Sigmoid colon (tissue), 7 donors: ENCODE results near the gene FRAS1. TPM values are rescaled to one million over a fixed set of nuclear protein-coding genes. Genes with fewer than 3 reads are reported as not detected.
"Not testable (repeated sequence)": the region's sequence is repeated elsewhere in the genome, so short reads cannot be mapped to it uniquely, and the experiment has no call there.

ENCODE experiments used
- DNase-seq: peaks from one replicate; pipeline ENCODE4 v3.0.0-alpha.2; 2019
- H3K27ac ChIP-seq, 4 donors: fragments of 200-600 bp; sonication (generic); one replicate each; pipeline ENCODE4 v1.5.1; 2016 to 2019; ENCODE audit warnings: mild to moderate bottlenecking in 1 of 4
- H3K27me3 ChIP-seq, 3 donors: fragments of 200-600 bp; sonication (generic); one replicate each; pipeline ENCODE4 v1.5.1; 2019; ENCODE audit warnings: mild to moderate bottlenecking in 1 of 3
- H3K36me3 ChIP-seq, 4 donors: fragments of 200-600 bp; sonication (generic); one replicate each; pipeline ENCODE4 v1.5.1; 2016 to 2019
- H3K4me1 ChIP-seq, 4 donors: fragments of 200-600 bp; sonication (generic); one replicate each; pipeline ENCODE4 v1.5.1; 2017 to 2019
- H3K4me3 ChIP-seq, 4 donors: fragments of 200-600 bp; sonication (generic); one replicate each; pipeline ENCODE4 v1.5.1; 2017 to 2019; ENCODE audit warnings: mild to moderate bottlenecking in 2 of 4, moderate library complexity in 1 of 4
- H3K9me3 ChIP-seq, 4 donors: fragments of 200-600 bp in 3 of 4; sonication (generic) in 3 of 4; one replicate each; pipeline versions ENCODE4 v1.5.1 to v1.6.1; 2013 to 2019
- CTCF ChIP-seq, 4 experiments: fragments of 450-650 bp in 3 of 4; fragments of 200-600 bp in 1 of 4; IDR thresholded peaks; one replicate each; pipeline ENCODE4 v1.5.1; 2016 to 2019; ENCODE audit warnings: antibody characterized with exemption in 4 of 4, mild to moderate bottlenecking in 3 of 4, moderate library complexity in 2 of 4
- EP300 ChIP-seq, 4 donors: sonication (generic); formaldehyde crosslinking; IDR thresholded peaks; one replicate each; pipeline ENCODE4 v1.6.1; 2017; ENCODE audit warnings: antibody characterized with exemption in 4 of 4
- POLR2A ChIP-seq, 2 donors: fragments of 450-650 bp; IDR thresholded peaks; one replicate each; pipeline ENCODE4 v1.6.1; 2016; ENCODE audit warnings: antibody characterized with exemption in 2 of 2, mild to moderate bottlenecking in 2 of 2, moderate library complexity in 2 of 2
- POLR2AphosphoS5 ChIP-seq, 4 donors: sonication (generic); formaldehyde crosslinking; IDR thresholded peaks; one replicate each; pipeline ENCODE4 v1.6.1; 2017; ENCODE audit warnings: antibody characterized with exemption in 4 of 4
- WGBS, 2 donors: extraction: QIAGEN DNeasy Blood & Tissue Kit; methylation state at CpG; one replicate each; pipeline ENCODE4 v1.1.7; 2013; 5-methylcytosine and 5-hydroxymethylcytosine counted together
- intact Hi-C: fragments of 100-400 bp; cut with DNase I; formaldehyde crosslinking; loops from one replicate; pipeline ENCODE4 v1.15.1; 2023
- polyA plus RNA-seq, 3 donors: library from polyadenylated mRNA; stranded (reverse); fragments of 200-250 nt; gene quantifications; one replicate each; pipeline ENCODE4 v1.2.3, GENCODE V29; 2013
- total RNA-seq, 4 donors: library from RNA; depleted of rRNA; stranded (reverse); fragments of >200 nt; gene quantifications; one replicate each; pipeline ENCODE4 v1.1.0, GENCODE V29; 2016
- donor health status: healthy with polysubstance abuse.
- donor health status: Bipolar disorder and iron deficiency.
- donor health status: healthy.

Gene FRAS1
- total and polyA plus RNA-seq, 7 donors = under 0.01 to 22.4 (median 7.4) TPM; not detected in 1

DNA sequence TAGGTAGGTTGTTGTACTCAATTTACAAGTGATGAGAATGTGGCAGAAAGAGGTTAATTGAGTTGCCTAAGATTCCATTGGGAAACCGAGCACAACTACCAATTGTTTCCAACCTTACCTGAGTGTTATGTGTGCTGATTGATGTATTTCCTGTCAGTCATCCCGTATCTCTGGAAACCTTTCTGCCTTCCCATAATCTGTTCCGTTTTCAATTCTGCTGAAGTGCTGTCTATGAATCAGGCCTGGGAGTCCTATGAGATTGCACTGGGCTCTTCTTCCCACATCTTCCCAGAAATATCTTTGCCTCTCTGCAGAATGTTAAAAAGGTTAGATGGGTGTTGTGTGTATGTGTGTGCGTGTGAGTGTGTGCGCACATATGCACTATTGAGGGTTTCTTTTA, 264.9 kb downstream of the FRAS1 start:
- H3K27ac ChIP-seq = no peak overlapping the region
- H3K9me3 ChIP-seq = no peaks in the 10 kb centered on the region
- no peak overlapping the region for H3K4me3 ChIP-seq
- DNase-seq = no peak
- no peaks in the 10 kb centered on the region for H3K27me3 ChIP-seq
- TF ChIP-seq EP300 (IDR thresholded peaks at IDR 0.05) (no peak), POLR2AphosphoS5 (IDR thresholded peaks at IDR 0.05) (no peak), CTCF (IDR thresholded peaks at IDR 0.05) (no peak), POLR2A (IDR thresholded peaks at IDR 0.05) (no peak)
- intact Hi-C loops = no loop called here
- peaks cover 0 to 2% (median 0%) of the 10 kb centered on the region in 4 donors for H3K36me3 ChIP-seq
- no peaks in the 10 kb centered on the region for H3K4me1 ChIP-seq
- WGBS, 2 donors = 95% methylated on average over 5 of the region's 5 CpGs

DNA sequence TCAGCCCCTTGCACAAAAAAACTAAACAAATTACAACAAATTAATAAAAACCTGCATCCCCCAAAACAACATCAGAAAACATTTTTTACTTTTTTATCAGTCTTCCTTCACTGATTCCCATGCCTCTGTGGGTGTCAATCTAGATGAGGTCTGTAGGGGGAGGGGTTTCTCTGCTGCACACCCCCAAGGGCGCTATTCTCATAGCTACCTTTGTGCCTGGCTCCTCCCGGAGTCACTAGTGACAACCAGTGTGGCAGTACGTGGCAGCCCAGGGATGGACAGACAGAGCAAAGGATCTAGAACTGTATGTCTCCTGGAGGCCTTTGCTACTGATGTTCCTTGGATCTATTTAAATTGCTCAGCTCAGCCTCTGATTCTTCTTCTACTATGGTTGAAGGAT, 266.3 kb downstream of the FRAS1 start:
- H3K36me3 ChIP-seq = no peaks in the 10 kb centered on the region
- intact Hi-C loops = no loop called here
- H3K9me3 ChIP-seq = no peaks in the 10 kb centered on the region
- no peak for DNase-seq
- WGBS, 2 donors = 84 to 89% methylated on average over 3 of the region's 3 CpGs
- H3K27ac ChIP-seq = no peak overlapping the region
- H3K4me3 ChIP-seq = no peak overlapping the region
- no peaks in the 10 kb centered on the region for H3K4me1 ChIP-seq
- no peak for TF ChIP-seq CTCF (IDR thresholded peaks at IDR 0.05)
- no peak for TF ChIP-seq POLR2AphosphoS5 (IDR thresholded peaks at IDR 0.05)
- TF ChIP-seq EP300 (IDR thresholded peaks at IDR 0.05) = no peak
- no peak for TF ChIP-seq POLR2A (IDR thresholded peaks at IDR 0.05)
- no peaks in the 10 kb centered on the region for H3K27me3 ChIP-seq

GRCh38 chr4:78324625-78325024, 267.5 kb downstream of the FRAS1 start:
- no peaks in the 10 kb centered on the region for H3K9me3 ChIP-seq
- intact Hi-C loops = no loop called here
- no peaks in the 10 kb centered on the region for H3K36me3 ChIP-seq
- H3K27ac ChIP-seq = no peak overlapping the region
- H3K27me3 ChIP-seq = no peaks in the 10 kb centered on the region
- no peak overlapping the region for H3K4me3 ChIP-seq
- 97 to 98% methylated on average over 1 of the region's 1 CpG for whole genome bisulfite sequencing, 2 donors
- no peak for TF ChIP-seq POLR2AphosphoS5 (IDR thresholded peaks at IDR 0.05)
- no peak for TF ChIP-seq POLR2A (IDR thresholded peaks at IDR 0.05)
- no peak for TF ChIP-seq EP300 (IDR thresholded peaks at IDR 0.05)
- TF ChIP-seq CTCF (IDR thresholded peaks at IDR 0.05) = no peak
- no peak for DNase-seq
- H3K4me1 ChIP-seq = no peaks in the 10 kb centered on the region

DNA sequence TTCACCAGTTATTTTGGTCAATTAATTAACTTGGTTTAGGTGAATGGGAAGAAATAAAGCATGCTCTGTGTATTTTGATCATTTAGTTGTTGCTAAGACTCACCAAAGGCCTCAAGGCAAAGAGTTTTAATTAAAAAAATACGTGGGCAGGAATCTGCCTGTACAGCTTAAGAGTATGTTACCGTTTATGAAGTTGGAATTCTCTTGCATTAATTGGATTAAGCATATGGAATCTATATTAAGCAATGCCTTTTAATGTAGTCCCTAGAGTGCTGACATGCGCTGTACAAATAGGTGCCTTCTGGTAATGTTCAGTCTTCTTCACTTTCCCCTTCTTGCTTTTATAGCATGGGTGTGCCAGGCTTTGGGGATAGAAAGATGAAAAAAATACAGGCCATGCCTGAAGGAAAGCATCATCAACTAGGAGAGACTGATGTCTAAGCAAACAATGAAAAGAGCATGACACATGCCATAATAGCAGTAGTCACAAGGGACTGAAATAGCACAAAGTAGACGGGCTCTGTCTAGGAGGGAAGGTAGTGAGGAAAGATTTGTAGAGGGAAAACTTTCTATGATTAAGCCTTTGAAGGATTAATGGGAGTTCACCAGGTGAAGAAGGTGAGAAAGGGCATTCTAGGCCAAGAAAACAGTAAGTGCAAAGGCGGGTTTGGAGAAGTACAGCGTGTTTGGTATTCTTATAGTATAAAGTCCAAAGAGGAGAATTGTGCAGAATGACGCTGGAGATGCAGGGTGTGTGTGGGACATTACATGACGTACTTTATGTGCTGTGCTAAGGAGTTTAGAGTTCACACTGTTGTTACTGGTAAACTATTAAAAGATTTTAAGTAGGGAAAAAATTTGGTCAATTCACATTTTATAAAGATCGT, 268.4 kb downstream of the FRAS1 start:
- no peaks in the 10 kb centered on the region for H3K36me3 ChIP-seq
- no peak overlapping the region for H3K4me3 ChIP-seq
- H3K27ac ChIP-seq = no peak overlapping the region
- DNase-seq = no peak
- H3K9me3 ChIP-seq = no peaks in the 10 kb centered on the region
- H3K27me3 ChIP-seq = no peaks in the 10 kb centered on the region
- 39 to 67% methylated on average over 9 of the region's 9 CpGs for whole genome bisulfite sequencing, 2 donors
- TF ChIP-seq EP300 (IDR thresholded peaks at IDR 0.05) (no peak), POLR2AphosphoS5 (IDR thresholded peaks at IDR 0.05) (no peak), POLR2A (IDR thresholded peaks at IDR 0.05) (no peak)
- no peaks in the 10 kb centered on the region for H3K4me1 ChIP-seq
- intact Hi-C loops = no loop called here

GRCh38 chr4:78328591-78328990, 271.5 kb downstream of the FRAS1 start:
- H3K27me3 ChIP-seq, DNase-seq, H3K9me3 ChIP-seq, H3K4me3 ChIP-seq, intact Hi-C loops, H3K27ac ChIP-seq, H3K4me1 ChIP-seq, H3K36me3 ChIP-seq: not testable (repeated sequence)
- WGBS, 2 donors = 89 to 93% methylated on average over 2 of the region's 2 CpGs
